GM12865 (cell line): ENCODE measurements around the gene RBM3.

Source experiments
- DNase-seq: peaks from one replicate; pipeline ENCODE4 v3.0.0; 2010; ENCODE audit warnings: low read depth
- H3K4me3 ChIP-seq: 2 replicates; pipeline ENCODE4 v1.5.1; 2011; ENCODE audit warnings: mild to moderate bottlenecking, low read depth, low read length, control low read depth
- CTCF ChIP-seq: IDR thresholded peaks from 2 replicates; pipeline ENCODE4 v1.5.1; 2011; ENCODE audit warnings: low read length, control low read depth, low read depth, inconsistent platforms; ENCODE audit not compliant: insufficient read depth; ENCODE audit errors: missing control alignments

Gene RBM3

DNA sequence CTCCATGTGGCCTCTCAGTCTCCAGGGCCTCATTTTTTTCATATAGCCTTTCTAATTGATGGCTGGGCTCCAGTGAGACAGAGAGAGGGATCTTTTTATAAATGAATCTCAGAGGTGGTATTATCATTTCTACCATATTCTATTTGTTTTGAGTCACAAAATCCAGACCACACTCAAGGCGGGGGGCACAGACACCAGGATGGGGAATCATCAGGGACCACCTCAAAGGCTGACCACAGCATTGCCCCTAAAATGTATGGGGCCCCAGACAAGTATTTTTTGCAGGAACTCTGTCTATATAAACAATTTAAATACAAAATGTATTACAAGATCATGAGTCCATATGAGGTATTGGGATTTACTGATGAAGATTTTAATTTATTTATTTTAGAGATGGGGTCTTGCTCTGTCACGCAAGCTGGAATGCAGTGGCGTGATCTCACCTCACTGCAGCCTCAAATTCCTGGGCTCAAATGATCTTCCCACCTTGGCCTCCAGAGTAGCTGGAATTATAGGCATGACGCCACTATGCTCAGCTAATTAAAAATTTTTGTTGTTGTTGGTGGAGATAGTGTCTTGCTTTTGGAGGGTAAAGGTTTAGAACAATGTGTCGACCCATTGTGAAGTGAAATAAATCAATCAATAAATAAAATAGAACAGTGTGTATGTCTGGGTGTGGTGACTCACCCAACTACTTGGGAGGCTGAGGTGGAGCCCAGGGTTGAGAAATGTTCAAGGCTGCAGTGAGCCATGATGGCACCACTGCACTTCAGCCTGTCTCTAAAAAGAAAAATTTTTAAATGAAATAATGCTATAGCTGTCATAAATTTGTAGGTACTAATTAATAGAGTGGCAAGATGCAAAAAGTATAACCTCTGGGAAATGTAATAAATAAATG, 52.4 kb downstream of the RBM3 start:
- no peak for TF ChIP-seq CTCF
- H3K4me3 ChIP-seq, result no peak overlapping the region
- DNase-seq, result no peak
